Measurements from ENCODE around the gene CDH23. TPM values are rescaled to one million over a fixed set of nuclear protein-coding genes. Genes with fewer than 3 reads are reported as not detected.
A peak's percentile ranks its signal among the peaks of the same experiment; 100 is the strongest.

The CDH23 gene
- total and polyA plus RNA-seq, 7 donors: 1.00 to 3.8 (median 1.9) TPM

GRCh38 chr10:71819441-71819861 lies 422.7 kb downstream of the CDH23 start:
- no peaks in the 10 kb centered on the region for H3K27me3 ChIP-seq (ENCODE audit: insufficient read depth in 3 of 3, low read length in 2 of 3)
- ATAC-seq (no peak), DNase-seq (no peak)
- no peaks in the 10 kb centered on the region for H3K9me3 ChIP-seq
- TF ChIP-seq, protein P1, sequence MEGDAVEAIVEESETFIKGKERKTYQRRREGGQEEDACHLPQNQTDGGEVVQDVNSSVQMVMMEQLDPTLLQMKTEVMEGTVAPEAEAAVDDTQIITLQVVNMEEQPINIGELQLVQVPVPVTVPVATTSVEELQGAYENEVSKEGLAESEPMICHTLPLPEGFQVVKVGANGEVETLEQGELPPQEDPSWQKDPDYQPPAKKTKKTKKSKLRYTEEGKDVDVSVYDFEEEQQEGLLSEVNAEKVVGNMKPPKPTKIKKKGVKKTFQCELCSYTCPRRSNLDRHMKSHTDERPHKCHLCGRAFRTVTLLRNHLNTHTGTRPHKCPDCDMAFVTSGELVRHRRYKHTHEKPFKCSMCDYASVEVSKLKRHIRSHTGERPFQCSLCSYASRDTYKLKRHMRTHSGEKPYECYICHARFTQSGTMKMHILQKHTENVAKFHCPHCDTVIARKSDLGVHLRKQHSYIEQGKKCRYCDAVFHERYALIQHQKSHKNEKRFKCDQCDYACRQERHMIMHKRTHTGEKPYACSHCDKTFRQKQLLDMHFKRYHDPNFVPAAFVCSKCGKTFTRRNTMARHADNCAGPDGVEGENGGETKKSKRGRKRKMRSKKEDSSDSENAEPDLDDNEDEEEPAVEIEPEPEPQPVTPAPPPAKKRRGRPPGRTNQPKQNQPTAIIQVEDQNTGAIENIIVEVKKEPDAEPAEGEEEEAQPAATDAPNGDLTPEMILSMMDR (IDR thresholded peaks at IDR 0.05): no peak
- WGBS, 3 donors: 89 to 97% (median 93%) methylated on average over 18 of the region's 18 CpGs
- H3K4me1 ChIP-seq: peaks cover 31% of the 10 kb centered on the region
- peak overlapping the region; percentile 58 for H3K27ac ChIP-seq
- H3K36me3 ChIP-seq (ENCODE audit: insufficient read depth in 1 of 2, low read depth in 1 of 2): peaks cover 15 to 99% of the 10 kb centered on the region in 2 donors
- no peak overlapping the region for H3K4me3 ChIP-seq
- intact Hi-C loops (cut with DNase I): no loop called here

- Histone ChIP-seq H3K36me3 (ENCODE audit: insufficient read depth in 1 of 2, low read depth in 1 of 2) (peaks cover 15 to 100% of the 10 kb centered on the region in 2 donors), H3K4me1 (peaks cover 31% of the 10 kb centered on the region), H3K4me3 (no peak overlapping the region), H3K9me3 (no peaks in the 10 kb centered on the region), H3K27ac (no peak overlapping the region), H3K27me3 (ENCODE audit: insufficient read depth in 3 of 3, low read length in 2 of 3) (no peaks in the 10 kb centered on the region)
- ATAC-seq (no peak), DNase-seq (no peak)
- intact Hi-C loops (cut with DNase I): no loop called here
- TF ChIP-seq, protein P1 (IDR thresholded peaks at IDR 0.05): no peak
- 84 to 89% (median 84%) methylated on average over 6 of the region's 6 CpGs for WGBS, 3 donors
These were observed 423.3 kb downstream of the CDH23 start for GRCh38 chr10:71819985-71820384.

DNA sequence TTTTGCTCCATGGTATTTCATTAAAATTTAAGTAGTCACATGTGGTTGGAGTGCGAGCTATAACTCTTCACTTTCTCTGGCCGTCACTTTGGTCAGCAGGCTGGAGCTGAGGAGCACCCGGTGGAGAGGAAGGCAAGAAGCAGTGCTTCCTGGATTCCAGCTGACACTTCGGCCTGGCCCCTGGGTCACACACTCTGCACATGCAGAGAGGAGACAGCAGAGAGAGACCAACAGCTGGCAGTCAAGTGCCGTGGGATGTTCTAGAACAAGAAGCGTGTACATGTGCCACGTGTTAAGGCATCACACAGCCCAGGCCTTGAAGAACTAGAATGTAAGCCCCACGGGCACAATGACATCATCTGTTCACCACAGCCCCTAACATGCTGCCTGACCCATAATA lies 424.2 kb downstream of the CDH23 start:
- intact Hi-C loops (cut with DNase I): no loop called here
- Histone ChIP-seq H3K36me3 (ENCODE audit: insufficient read depth in 1 of 2, low read depth in 1 of 2) (peaks cover 15 to 100% of the 10 kb centered on the region in 2 donors), H3K4me1 (peaks cover 31% of the 10 kb centered on the region), H3K9me3 (no peaks in the 10 kb centered on the region), H3K27ac (no peak overlapping the region), H3K4me3 (no peak overlapping the region), H3K27me3 (ENCODE audit: insufficient read depth in 3 of 3, low read length in 2 of 3) (no peaks in the 10 kb centered on the region)
- WGBS, 3 donors: 69 to 81% (median 73%) methylated on average over 8 of the region's 8 CpGs
- TF ChIP-seq, protein P1 (IDR thresholded peaks at IDR 0.05): no peak
- no peak for DNase-seq
- no peak for ATAC-seq

DNA sequence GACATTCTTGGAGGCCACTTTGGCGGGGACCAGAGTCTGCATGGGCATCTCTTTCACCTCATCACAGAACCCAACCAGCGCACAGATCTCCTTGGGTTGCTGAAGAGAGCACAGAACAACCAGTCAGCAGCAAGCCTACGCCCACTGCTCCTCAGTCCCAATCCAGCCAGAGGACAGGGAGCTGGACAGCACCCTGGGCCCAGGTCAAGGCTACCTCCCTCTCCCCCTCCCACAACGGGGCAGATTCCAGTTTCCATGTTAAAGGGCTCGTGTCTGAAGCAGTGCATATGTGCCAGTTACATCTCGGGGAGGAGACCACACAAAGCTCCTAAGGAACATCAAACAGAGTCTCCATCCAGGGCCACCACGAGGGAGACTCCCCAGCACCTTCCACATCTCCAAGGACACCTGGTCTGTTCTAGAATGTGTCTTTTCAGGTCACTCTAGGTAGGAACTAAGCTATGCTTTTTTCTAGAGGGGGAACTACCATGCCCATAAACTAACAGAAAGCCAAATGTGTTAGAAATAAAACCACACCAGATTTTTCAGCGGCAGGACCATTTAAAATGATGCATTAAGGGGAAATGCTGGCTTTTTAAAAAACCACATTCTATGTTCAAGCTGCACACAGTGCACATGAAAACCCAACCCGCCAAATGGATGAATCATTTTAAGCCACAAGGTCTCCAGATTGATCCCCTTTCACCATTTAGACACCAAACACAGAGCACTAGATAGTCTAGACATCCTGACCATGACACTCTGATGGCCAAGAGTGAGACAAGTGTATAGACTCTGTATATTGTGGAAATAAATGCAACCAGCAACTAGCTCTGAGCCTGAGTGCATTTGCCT lies 425.4 kb downstream of the CDH23 start:
- ATAC-seq (no peak), DNase-seq (no peak)
- Histone ChIP-seq H3K36me3 (ENCODE audit: insufficient read depth in 1 of 2, low read depth in 1 of 2) (peaks cover 10 to 100% of the 10 kb centered on the region in 2 donors), H3K27me3 (ENCODE audit: insufficient read depth in 3 of 3, low read length in 2 of 3) (no peaks in the 10 kb centered on the region), H3K4me1 (peaks cover 25% of the 10 kb centered on the region), H3K4me3 (no peak overlapping the region), H3K9me3 (no peaks in the 10 kb centered on the region), H3K27ac (no peak overlapping the region)
- TF ChIP-seq, protein P1 (IDR thresholded peaks at IDR 0.05): no peak
- 79 to 87% (median 81%) methylated on average over 9 of the region's 9 CpGs for WGBS, 3 donors
- intact Hi-C loops (cut with DNase I): loop anchor here in 1 of 2 donors (1.0 kb wide), 1 partner anchor 11 kb away; no protein-coding TSS in a partner anchor

Measured in psoas muscle (tissue), 8 donors.